Stimulated activated CD4-positive, alpha-beta T cell treated with anti-CD3 and anti-CD28 coated beads, Interleukin-15, amount 100 ng/mL, for 48 hours (primary cell): ENCODE data around the gene DEAF1.
A peak's percentile ranks its signal among the peaks of the same experiment; 100 is the strongest.
"Not testable (repeated sequence)": the region's sequence is repeated elsewhere in the genome, so short reads cannot be mapped to it uniquely, and the experiment has no call there.

Experiments
- DNase-seq, 2 donors: peaks; one replicate each; pipeline ENCODE4 v3.0.0-alpha.2; 2020; ENCODE audit warnings: low read depth in 2 of 2

The DEAF1 gene

GRCh38 chr11:699753-700152, 4.7 kb upstream of the DEAF1 start:
- no peak for DNase-seq

GRCh38 chr11:699116-699508, 4.1 kb upstream of the DEAF1 start:
- DNase-seq, result no peak

GRCh38 chr11:698493-699115, 3.6 kb upstream of the DEAF1 start:
- DNase-seq, result no peak

DNA sequence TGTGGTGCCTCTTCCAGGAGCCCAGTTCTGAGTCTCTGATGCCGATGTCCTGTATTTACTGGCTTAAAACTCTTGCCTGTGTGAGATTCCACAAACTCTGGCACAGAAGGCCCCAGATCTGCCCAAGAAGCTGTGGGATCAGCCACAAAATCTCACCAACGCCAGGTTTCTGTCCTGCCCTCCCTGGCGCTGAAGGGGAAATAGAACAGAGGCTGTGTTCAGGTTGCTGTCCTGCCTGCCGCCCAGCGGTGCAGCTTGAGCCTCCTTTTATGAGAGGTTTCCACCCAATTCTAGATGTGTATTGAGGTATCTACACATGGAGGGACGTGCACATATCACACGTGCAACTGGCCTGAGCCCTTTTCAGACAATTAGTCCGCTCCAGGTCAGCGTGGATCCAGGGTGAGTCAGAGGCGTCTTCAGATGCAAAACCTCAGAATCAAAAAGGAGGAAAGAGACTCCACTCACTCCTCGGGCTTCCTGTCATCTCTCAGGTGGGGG, 2.8 kb upstream of the DEAF1 start:
- no peak for DNase-seq

- DNase-seq, result no peak
Observed at GRCh38 chr11:696955-697491, 2.0 kb upstream of the DEAF1 start.

DNA sequence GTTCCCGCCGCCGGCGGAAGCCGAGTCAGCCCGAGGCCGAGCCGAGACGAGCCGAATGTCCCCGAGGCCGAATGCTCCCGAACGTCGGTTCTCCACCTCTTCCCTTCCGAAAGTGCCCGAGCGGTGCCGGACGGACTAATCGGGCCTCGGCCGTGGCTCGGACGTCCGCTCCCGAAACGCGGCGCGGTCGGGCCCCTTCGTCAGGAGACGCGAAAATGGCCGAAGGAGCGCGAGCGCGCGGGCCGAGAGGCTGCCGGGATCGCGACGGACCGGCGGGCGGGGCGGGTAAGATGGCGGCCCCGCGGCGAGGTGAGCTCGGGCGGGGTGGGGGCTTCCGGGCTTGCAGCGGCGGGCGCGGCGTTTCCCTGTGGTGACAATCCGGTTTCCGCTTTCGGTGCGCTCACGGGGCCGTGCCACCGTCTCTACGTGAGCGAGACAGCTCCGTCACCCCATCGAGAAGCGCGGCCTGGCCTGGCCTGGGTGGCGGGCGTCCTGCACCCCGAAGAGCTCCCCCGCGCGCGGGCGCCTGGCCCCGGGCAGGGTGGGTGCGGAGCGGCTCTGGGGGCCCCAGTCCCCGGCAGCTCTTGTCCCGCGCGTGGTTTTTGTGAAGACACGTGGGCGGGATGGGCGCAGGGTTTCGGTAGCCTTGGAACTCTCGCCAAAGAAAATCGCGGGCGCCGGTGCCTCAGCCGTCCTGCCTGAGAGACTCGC, 671 bp upstream of the DEAF1 start, which contains the start of gene TMEM80:
Gene TMEM80 (plus strand): TSS at position 279 of the 711 bp plus-strand sequence. CDS start 12 bp downstream, at position 291.
- DNase-seq, result peak; percentile 98 to 99

DNA sequence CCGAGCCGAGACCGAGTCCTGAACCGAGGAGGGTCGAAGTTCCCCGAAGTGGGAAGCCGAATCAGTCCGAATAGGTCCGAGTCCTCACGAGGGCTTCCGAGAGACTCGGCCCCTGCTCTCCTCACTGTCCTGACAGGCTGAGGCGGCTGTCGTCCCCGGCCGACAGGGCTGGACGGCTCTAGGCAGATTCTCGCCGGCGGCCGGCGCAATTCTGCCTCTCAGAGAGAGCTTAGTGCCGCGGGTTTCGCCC, 191 bp upstream of the DEAF1 start:
- DNase-seq, result no peak

GRCh38 chr11:693887-694562, 997 bp downstream of the DEAF1 start:
- no peak for DNase-seq

GRCh38 chr11:693415-693831, 1.6 kb downstream of the DEAF1 start:
- DNase-seq, result no peak

GRCh38 chr11:692824-693414, 2.1 kb downstream of the DEAF1 start:
- DNase-seq, result no peak

DNA sequence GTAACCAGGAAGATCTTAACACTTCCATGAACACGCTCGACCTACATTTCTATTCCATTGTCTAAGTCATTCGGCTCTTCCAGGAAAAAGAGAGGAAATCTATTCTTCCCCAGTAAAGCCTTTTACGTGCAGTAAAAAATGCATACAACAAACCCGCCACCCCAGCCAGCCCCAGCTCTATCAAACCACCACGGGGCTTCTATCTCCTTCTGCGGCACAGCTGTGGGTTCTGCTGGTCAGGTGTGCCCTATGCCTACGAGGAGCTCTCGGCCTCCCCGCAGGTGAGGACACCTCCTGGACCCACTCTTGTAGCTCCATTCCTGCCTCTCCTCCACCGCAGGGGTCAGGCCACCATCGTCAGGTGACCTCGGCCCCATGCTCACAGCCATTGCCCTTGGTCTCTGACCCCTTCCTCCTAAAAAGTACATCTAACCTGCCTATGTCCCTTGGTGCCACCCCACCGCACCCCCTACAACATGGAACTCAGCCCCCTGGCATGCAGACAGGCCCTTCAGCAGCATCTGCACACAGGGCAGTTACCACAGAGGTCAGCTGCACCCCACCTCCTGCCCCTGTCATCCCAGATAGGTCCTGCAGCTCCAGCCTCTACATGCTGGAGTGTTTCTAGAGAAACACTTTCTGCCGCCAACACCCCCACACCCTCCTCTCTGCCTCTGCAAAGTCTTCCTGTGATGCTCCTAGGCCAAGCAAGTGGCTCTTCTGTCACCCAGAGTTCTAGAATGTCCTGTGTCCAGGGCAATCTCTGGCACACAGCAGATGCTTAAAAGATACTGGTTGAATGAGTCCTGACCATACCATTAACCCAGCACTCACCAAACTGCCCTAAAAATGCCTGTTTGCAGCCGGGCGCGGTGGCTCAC, 3.1 kb downstream of the DEAF1 start:
- no peak for DNase-seq

DNA sequence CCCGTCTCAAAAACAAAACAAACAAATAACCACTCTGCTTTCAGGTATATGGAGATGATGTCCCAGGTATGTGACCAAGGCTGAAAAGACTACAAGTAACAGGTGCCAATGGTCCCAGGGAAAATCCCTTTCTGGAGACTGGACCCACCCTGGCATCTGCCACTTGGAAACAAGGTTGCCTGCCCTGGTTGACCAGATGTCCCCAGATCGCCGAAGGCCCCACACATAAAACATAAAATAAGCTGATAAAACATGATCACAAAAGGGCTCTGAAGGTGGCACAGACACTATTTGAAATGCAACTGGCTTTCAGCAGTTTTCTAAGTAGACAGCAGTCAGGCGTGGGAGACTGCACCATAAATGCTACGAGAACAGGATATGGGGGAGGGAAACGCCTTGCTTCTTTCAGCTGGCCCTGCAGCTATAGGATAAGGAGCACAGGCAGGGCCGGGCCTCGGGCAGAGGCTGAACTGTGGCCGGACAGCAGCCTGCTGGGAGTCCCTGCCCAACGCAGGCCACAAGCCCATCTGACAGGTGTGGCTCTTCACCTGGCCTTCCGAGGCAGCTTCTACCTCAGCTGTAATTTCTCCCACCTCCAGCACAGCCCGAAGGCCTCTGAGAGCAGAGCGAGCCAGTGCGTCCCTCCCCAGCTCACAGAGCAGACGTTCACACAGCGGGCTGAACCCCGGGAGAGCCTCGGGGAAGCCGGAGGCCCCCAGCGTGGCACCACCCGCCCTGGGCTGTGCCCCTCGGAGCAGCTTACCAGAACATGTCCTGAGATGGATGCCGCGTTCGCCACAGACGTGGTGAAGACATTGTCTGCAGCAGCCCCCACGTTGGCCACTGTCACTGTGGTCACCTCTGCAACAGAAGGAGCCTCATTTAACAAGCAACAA, 4.0 kb downstream of the DEAF1 start:
- no peak for DNase-seq

DNA sequence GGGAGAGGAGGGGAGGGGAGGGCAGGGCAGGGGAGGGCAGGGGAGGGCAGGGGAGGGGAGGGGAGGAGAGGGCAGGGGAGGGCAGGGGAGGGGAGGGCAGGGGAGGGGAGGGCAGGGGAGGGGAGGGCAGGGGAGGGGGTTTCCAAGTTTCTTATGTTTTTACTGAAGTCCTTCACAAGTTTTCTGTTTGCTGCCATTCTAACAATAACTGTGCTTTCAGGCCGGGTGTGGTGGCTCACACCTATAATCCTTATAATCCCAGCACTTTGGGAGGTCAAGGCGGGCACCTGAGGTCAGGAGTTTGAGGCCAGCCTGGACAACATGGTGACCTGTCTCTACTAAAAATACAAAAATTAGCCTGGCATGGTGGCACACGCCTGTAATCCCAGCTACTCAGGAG, 4.8 kb downstream of the DEAF1 start:
- DNase-seq, result not testable (repeated sequence)

GRCh38 chr11:689625-690024, 5.4 kb downstream of the DEAF1 start:
- no peak for DNase-seq

DNA sequence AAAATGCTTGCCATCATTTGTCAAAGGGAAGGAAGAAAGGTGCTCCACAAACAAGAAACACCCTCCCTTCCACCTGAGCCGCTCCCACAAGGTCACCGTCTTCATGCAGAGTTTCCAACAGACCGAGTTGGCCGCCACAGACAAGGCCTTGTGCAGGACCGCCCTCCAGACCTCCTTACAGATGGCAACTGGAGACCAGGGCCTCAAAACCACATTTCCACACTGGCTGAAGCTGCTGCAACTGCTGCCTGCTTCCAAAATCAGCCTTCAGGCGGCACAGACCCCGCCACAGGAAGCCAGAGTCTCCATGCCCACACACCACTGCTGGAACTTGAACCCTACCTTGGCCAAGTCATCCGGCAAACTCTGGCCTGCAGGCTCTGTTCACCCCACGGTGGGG, 6.3 kb downstream of the DEAF1 start:
- DNase-seq, result no peak

DNA sequence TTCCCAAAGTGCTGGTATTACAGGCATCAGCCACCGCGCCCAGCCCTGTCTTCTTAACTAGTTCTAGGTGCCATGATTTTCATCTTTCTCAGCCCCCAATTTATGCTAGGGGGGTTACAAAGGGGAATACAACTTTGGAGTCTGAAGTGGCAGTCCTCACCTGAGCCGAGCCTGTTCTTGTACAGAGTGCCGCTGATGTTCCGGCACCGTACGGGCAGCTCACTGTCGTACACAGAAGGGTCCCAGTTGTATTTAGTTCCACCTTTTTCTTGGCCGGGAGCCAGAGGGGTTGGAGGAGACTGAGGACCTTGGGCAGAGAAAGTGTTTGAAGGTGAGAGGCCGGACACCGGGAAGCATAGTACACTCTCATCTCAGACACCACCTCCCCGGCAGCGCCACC, 7.3 kb downstream of the DEAF1 start:
- no peak for DNase-seq

GRCh38 chr11:686451-687243, 8.4 kb downstream of the DEAF1 start:
- no peak for DNase-seq

GRCh38 chr11:680970-681369, 14.1 kb downstream of the DEAF1 start:
- DNase-seq, result no peak

DNA sequence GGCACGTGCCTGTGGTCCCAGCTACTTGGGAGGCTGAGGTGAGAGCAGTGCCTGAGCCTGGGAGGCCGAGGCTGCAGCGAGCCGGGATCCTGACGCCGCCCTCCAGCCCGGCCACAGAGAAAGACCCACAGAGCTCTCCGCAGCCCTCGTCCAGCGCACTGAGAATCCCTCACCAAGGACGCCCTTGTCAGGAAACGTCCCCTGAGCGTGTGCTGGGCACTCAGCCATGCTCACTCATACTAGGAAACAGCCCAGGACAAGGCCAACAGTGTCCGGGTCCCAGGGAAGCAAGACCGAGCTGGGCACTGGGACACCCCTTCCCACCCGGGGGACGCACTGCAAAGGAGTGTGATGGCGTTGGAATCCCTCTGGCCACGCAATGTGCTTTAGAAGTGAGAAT, 14.5 kb downstream of the DEAF1 start:
- DNase-seq, result no peak
